K562 (cell line): ENCODE data around the gene OOSP2. TPM values are rescaled to one million over a fixed set of nuclear protein-coding genes. Genes with fewer than 3 reads are reported as not detected.

Experiments used
- ATAC-seq: fragments of 200-7000 bp; cut with Tn5 transposase; 3 replicates; pipeline ENCODE4 v1.9.1; 2020; ENCODE audit warnings: moderate library complexity
- BruUV-seq: library from RNA; stranded (reverse); fragments of 400-500 nt; replicated peaks from 2 replicates; lab custom pipeline; 2021; lab: Mats Ljungman, UMichigan
- CTCF ChIA-PET: fragments of 300-600 bp; formaldehyde crosslinking; extraction: SDS; loops from one replicate; lab custom pipeline; 2021; ENCODE audit warnings: low intra/inter-chr PET ratio; lab: Yijun Ruan, JAX
- POLR2A ChIA-PET: fragments of 300-600, 350-650 bp; sonication (Branson Sonifier 250); formaldehyde crosslinking; extraction: SDS; loops from one replicate; lab custom pipeline; 2021; ENCODE audit warnings: antibody characterized with exemption, inconsistent platforms; lab: Yijun Ruan, JAX
- DNase-seq, 4 experiments: peaks; one replicate each; pipeline versions ENCODE4 v3.0.0 to v3.0.0-alpha.2; 2011 to 2018; ENCODE audit warnings: low spot score in 3 of 4, mixed read lengths in 3 of 4; ENCODE audit errors: extremely low read depth in 1 of 4
- FAIRE-seq: peaks from 2 replicates; lab custom pipeline; 2011; peaks lifted over from hg19 to GRCh38; lab: Jason Lieb, UNC
- H2AFZ ChIP-seq: 2 replicates; pipeline ENCODE4 v1.6.0; 2011; ENCODE audit warnings: low read depth, low read length, control low read depth, inconsistent platforms
- H3K27ac ChIP-seq: fragments of 200-600 bp; 3 replicates; pipeline ENCODE4 v1.8.0; 2011; ENCODE audit warnings: low read depth, mild to moderate bottlenecking, control low read depth, inconsistent platforms, low read length, moderate library complexity, mixed read lengths; ENCODE audit errors: extremely low read depth
- H3K27me3 ChIP-seq, 2 experiments: fragments of 300-600 bp in 1 of 2; 2 replicates in 1 of 2; 3 replicates in 1 of 2; pipeline versions ENCODE4 v1.6.0 to v1.8.0; 2011; ENCODE audit warnings: inconsistent platforms in 2 of 2, low read length in 2 of 2, mild to moderate bottlenecking in 1 of 2, mixed read lengths in 1 of 2, moderate library complexity in 1 of 2; ENCODE audit not compliant: control insufficient read depth in 2 of 2, insufficient read depth in 2 of 2
- H3K36me3 ChIP-seq: fragments of 300-600 bp; 3 replicates; pipeline ENCODE4 v1.8.0; 2011; ENCODE audit warnings: mild to moderate bottlenecking, low read length, inconsistent platforms; ENCODE audit not compliant: control insufficient read depth, insufficient read depth
- H3K4me1 ChIP-seq, 2 experiments: fragments of 200-600 bp in 1 of 2; replicated peaks in 1 of 2; 2 replicates in 1 of 2; 3 replicates in 1 of 2; pipeline versions ENCODE4 v1.5.1 to v1.8.0; 2011; ENCODE audit warnings: inconsistent platforms in 2 of 2, low read length in 2 of 2, mild to moderate bottlenecking in 1 of 2, mixed read lengths in 1 of 2, moderate library complexity in 1 of 2; ENCODE audit not compliant: control insufficient read depth in 2 of 2, insufficient read depth in 2 of 2
- H3K4me2 ChIP-seq: 2 replicates; pipeline ENCODE4 v1.6.1; 2011; ENCODE audit warnings: low read length, control low read depth, inconsistent platforms, mixed read lengths; ENCODE audit not compliant: insufficient read depth
- H3K4me3 ChIP-seq: fragments of 200-600 bp; sonication (generic), shearing (Covaris generic); 2 replicates; pipeline ENCODE4 v1.5.1; 2016; ENCODE audit warnings: control low read depth, inconsistent platforms
- H3K79me2 ChIP-seq: fragments of 200-600 bp; 3 replicates; pipeline ENCODE4 v1.8.0; 2011; ENCODE audit warnings: low read length, inconsistent platforms; ENCODE audit not compliant: control insufficient read depth, insufficient read depth
- H3K9ac ChIP-seq, 2 experiments: 2 replicates each; pipeline versions ENCODE4 v1.6.0 to v1.6.1; 2011; ENCODE audit warnings: low read depth in 2 of 2, low read length in 2 of 2, control low read depth in 1 of 2, inconsistent platforms in 1 of 2, mild to moderate bottlenecking in 1 of 2, mixed read lengths in 1 of 2; ENCODE audit not compliant: insufficient read depth in 1 of 2
- H3K9me1 ChIP-seq: one replicate; pipeline ENCODE4 v1.6.0; 2011; ENCODE audit warnings: inconsistent platforms, mild to moderate bottlenecking, low read length, moderate library complexity; ENCODE audit not compliant: control insufficient read depth, insufficient read depth
- H3K9me3 ChIP-seq: replicated peaks from 2 replicates; pipeline ENCODE4 v1.5.1; 2011; ENCODE audit warnings: low read depth, low read length, inconsistent platforms; ENCODE audit not compliant: control insufficient read depth, insufficient read depth
- H4K20me1 ChIP-seq: replicated peaks from 2 replicates; pipeline ENCODE4 v1.6.1; 2011; ENCODE audit warnings: low read length, inconsistent platforms, mixed read lengths; ENCODE audit not compliant: control insufficient read depth, insufficient read depth
- ATF3 ChIP-seq, 2 experiments: fragments of 450-650 bp in 1 of 2; sonication (generic) in 1 of 2; formaldehyde crosslinking in 1 of 2; IDR thresholded peaks in 1 of 2; conservative IDR thresholded peaks in 1 of 2; 2 replicates each; pipeline versions ENCODE4 v1.6.1 to v1.8.1; 2016 to 2023; ENCODE audit warnings: mild to moderate bottlenecking in 2 of 2, moderate library complexity in 2 of 2, inconsistent platforms in 1 of 2, missing genetic modification reagents in 1 of 2
- CBX1 ChIP-seq: sonication (generic); IDR thresholded peaks from 2 replicates; pipeline ENCODE4 v1.6.1; 2016; ENCODE audit warnings: antibody characterized with exemption, low read depth, mild to moderate bottlenecking
- CBX8 ChIP-seq: fragments of 200-600 bp; sonication (generic); IDR thresholded peaks from 2 replicates; pipeline ENCODE4 v1.6.1; 2012; ENCODE audit warnings: borderline replicate concordance, mixed run types, low read depth, mild to moderate bottlenecking, moderate library complexity, mixed read lengths, low read length, control low read depth, inconsistent platforms; ENCODE audit not compliant: poor library complexity, severe bottlenecking; ENCODE audit errors: extremely low read depth
- CHD4 ChIP-seq: fragments of 200-600 bp; sonication (generic); IDR thresholded peaks from 3 replicates; pipeline ENCODE4 v1.6.1; 2012; ENCODE audit warnings: low read depth, mild to moderate bottlenecking, mixed read lengths, low read length, inconsistent platforms; ENCODE audit not compliant: insufficient read depth, insufficient replicate concordance, poor library complexity, severe bottlenecking
- CTBP1 ChIP-seq: fragments of 450-650 bp; IDR thresholded peaks from 2 replicates; pipeline ENCODE4 v1.6.1; 2016; ENCODE audit warnings: borderline replicate concordance
- FOXA3 ChIP-seq, 2 experiments: fragments of 450-650 bp in 1 of 2; sonication (generic) in 1 of 2; formaldehyde crosslinking; IDR thresholded peaks in 1 of 2; conservative IDR thresholded peaks in 1 of 2; 2 replicates each; pipeline versions ENCODE4 v1.4.0 to v1.8.0; 2020 to 2022; ENCODE audit warnings: mild to moderate bottlenecking in 2 of 2, missing genetic modification reagents in 1 of 2
- FOXM1 ChIP-seq, 2 experiments: fragments of 450-650 bp in 1 of 2; sonication (generic) in 1 of 2; formaldehyde crosslinking in 1 of 2; IDR thresholded peaks; 2 replicates each; pipeline versions ENCODE4 v1.6.1 to v1.9.0; 2017 to 2022; ENCODE audit warnings: low read depth in 2 of 2, mild to moderate bottlenecking in 2 of 2, missing genetic modification reagents in 1 of 2, moderate library complexity in 1 of 2
- GATA2 ChIP-seq: sonication (generic); formaldehyde crosslinking; IDR thresholded peaks from 2 replicates; pipeline ENCODE4 v1.4.0; 2020; ENCODE audit warnings: mild to moderate bottlenecking, missing genetic modification reagents
- JUND ChIP-seq, 2 experiments: IDR thresholded peaks; 2 replicates in 1 of 2; 3 replicates in 1 of 2; pipeline ENCODE4 v1.6.1; 2011; ENCODE audit warnings: borderline replicate concordance in 2 of 2, low read depth in 2 of 2, low read length in 2 of 2, improper control_type of control experiment in 1 of 2, missing biosample characterization in 1 of 2, missing genetic modification characterization in 1 of 2, missing genetic modification reagents in 1 of 2
- MEIS2 ChIP-seq: fragments of 450-650 bp; IDR thresholded peaks from 2 replicates; pipeline ENCODE4 v1.6.1; 2014; ENCODE audit warnings: mild to moderate bottlenecking; ENCODE audit not compliant: partially characterized antibody
- NCOA2 ChIP-seq, 2 experiments: fragments of 450-650 bp; IDR thresholded peaks; 2 replicates each; pipeline ENCODE4 v1.6.1; 2018; ENCODE audit warnings: mild to moderate bottlenecking in 2 of 2, moderate library complexity in 1 of 2; ENCODE audit not compliant: partially characterized antibody in 2 of 2
- RCOR1 ChIP-seq, 2 experiments: IDR thresholded peaks; 2 replicates each; pipeline ENCODE4 v1.6.1; 2012; ENCODE audit warnings: low read depth in 2 of 2, low read length in 2 of 2, borderline replicate concordance in 1 of 2, improper control_type of control experiment in 1 of 2
- SMARCA4 ChIP-seq: fragments of 450-650 bp; IDR thresholded peaks from 2 replicates; pipeline ENCODE4 v1.6.1; 2016
- SMARCE1 ChIP-seq: fragments of 450-650 bp; IDR thresholded peaks from 2 replicates; pipeline ENCODE4 v1.7.1; 2016; ENCODE audit warnings: mild to moderate bottlenecking
- ZNF512 ChIP-seq: IDR thresholded peaks from 2 replicates; pipeline ENCODE4 v1.6.1; 2016; ENCODE audit warnings: missing genetic modification characterization, missing compliant biosample characterization
- WGBS: fragments of 100-300 bp; shearing (Covaris generic); methylation state at CpG from one replicate; pipeline ENCODE4 v1.1.6; 2016; ENCODE audit warnings: low coverage, mixed read lengths; ENCODE audit not compliant: insufficient coverage; ENCODE audit errors: missing lambda C conversion rate; 5-methylcytosine and 5-hydroxymethylcytosine counted together
- in situ Hi-C: fragments of 300-500 bp; cut with MboI; formaldehyde crosslinking; loops from 4 replicates; pipeline ENCODE4 v1.15.0; 2018; ENCODE audit warnings: inconsistent platforms, mixed read lengths
- intact Hi-C: fragments of 100-400 bp; cut with micrococcal nuclease; formaldehyde crosslinking; loops from 2 replicates; pipeline ENCODE4 v1.14.2; 2022
- polyA plus RNA-seq, 8 experiments: library from polyadenylated mRNA; depleted of rRNA in 4 of 8; stranded (reverse) in 5 of 8; unstranded in 3 of 8; fragments of >200 nt; fragmentation: Nextera tagmentation in 2 of 8; fragmentation: Illumina TruSeq in 1 of 8; extraction: Ambion mirVana in 2 of 8; extraction: Trizol in 1 of 8; gene quantifications; 2 replicates each; pipeline versions ENCODE4 v1.2.1 to v1.2.3, GENCODE V29; 2011 to 2014; ENCODE audit warnings: inconsistent platforms in 1 of 8, missing spikeins in 1 of 8
- total RNA-seq, 7 experiments: library from RNA; depleted of rRNA in 6 of 7; stranded (reverse); fragments of >200 nt in 6 of 7; fragmentation: Illumina TruSeq in 2 of 7; extraction: Trizol in 2 of 7; gene quantifications; 2 replicates each; pipeline versions ENCODE4 v1.2.1 to v1.2.3, GENCODE V29; 2011 to 2021; ENCODE audit warnings: low replicate concordance in 1 of 7

OOSP2 gene
- total and polyA plus RNA-seq, 9 of the 15 experiments (the other 6 are each of a cell fraction or from before 2014, with no cell fraction given), result 0.14 to 1.5 (median 0.32) TPM; not detected in 4

- TF ChIP-seq CTBP1 (peak; percentile 95), FOXM1 (IDR thresholded peaks at IDR 0.05; ENCODE audit: low read depth) (0 out of 2 replicates have a peak, but pooled peaks have one; percentile 38), FOXM1 (CRISPR knock-in tag; IDR thresholded peaks at IDR 0.05; ENCODE audit: low read depth) (no peak), GATA2 (CRISPR knock-in tag) (peak; percentile 53)
Observed at GRCh38 chr11:60056349-60056969, 16.2 kb downstream of the OOSP2 start, which contains the start of gene MS4A3 (continued).

GRCh38 chr11:60059052-60059451 is 18.8 kb downstream of the OOSP2 start:
- WGBS, result 68% methylated on average over 3 of the region's 3 CpGs
- ATAC-seq, result no peak
- Histone ChIP-seq H3K9me3 (no peaks in the 10 kb centered on the region), H3K79me2 (peaks cover 18% of the 10 kb centered on the region; the same call in 2 of the 3 replicates), H2AFZ (no peak overlapping the region; the same call in 1 of the 2 replicates), H3K9ac (no peak overlapping the region; a peak in 1 of 4 replicates), H3K4me1 (peaks cover 3 to 31% of the 10 kb centered on the region in 2 experiments; a peak in 4 of 5 replicates), H3K27ac (peak overlapping the region; percentile 50; the same call in 1 of the 3 replicates), H3K4me2 (no peak overlapping the region), H3K27me3 (no peaks in the 10 kb centered on the region), H3K9me1 (no peaks in the 10 kb centered on the region), H4K20me1 (no peaks in the 10 kb centered on the region), H3K36me3 (no peaks in the 10 kb centered on the region), H3K4me3 (no peak overlapping the region)
- peak in 1 of 4 experiments; percentile 19 for DNase-seq
- ChIA-PET POLR2A (no interaction called here), CTCF (no interaction called here)
- in situ Hi-C loops, result no loop called here
- BruUV-seq, result no TSS peak
- intact Hi-C loops, result loop anchor here (5.0 to 10.0 kb wide), 2 partner anchors 63 to 304 kb away; partner anchors contain the start of gene STX3
- FAIRE-seq, result no peak
- TF ChIP-seq JUND (IDR thresholded peaks at IDR 0.05; ENCODE audit: borderline replicate concordance, low read depth, low read length), result peak; percentile 88
- TF ChIP-seq JUND (tag; IDR thresholded peaks at IDR 0.05; ENCODE audit: borderline replicate concordance, low read depth, low read length), result peak; percentile 72; the same call in 2 of the 3 replicates
- TF ChIP-seq MEIS2, result peak; percentile 75
- TF ChIP-seq RCOR1 (IDR thresholded peaks at IDR 0.05; ENCODE audit: borderline replicate concordance in 1 of 2, low read depth in 2 of 2, low read length in 2 of 2), result no peak
- peak; percentile 44; the same call in 1 of the 2 replicates for TF ChIP-seq SMARCE1
- peak; percentile 51 for TF ChIP-seq SMARCA4
- TF ChIP-seq ATF3 (IDR thresholded peaks at IDR 0.05), result peak; percentile 83
- no peak for TF ChIP-seq ATF3 (CRISPR knock-in tag; conservative IDR thresholded peaks at IDR 0.05)
- TF ChIP-seq FOXA3 (CRISPR knock-in tag; conservative IDR thresholded peaks at IDR 0.05 in 1 of 2, IDR thresholded peaks at IDR 0.05 in 1 of 2), result peak in 1 of 2 experiments; percentile 57; a peak in 1 of 4 replicates
- no peak for TF ChIP-seq CBX1
- TF ChIP-seq CHD4, result peak; percentile 23
- peak in 1 of 2 experiments; percentile 16 for TF ChIP-seq NCOA2 (IDR thresholded peaks at IDR 0.05; ENCODE audit: partially characterized antibody in 2 of 2)
- TF ChIP-seq ZNF512 (tag), result no peak
- no peak for TF ChIP-seq CBX8
